Measurements from ENCODE around the gene DPAGT1. TPM values are rescaled to one million over a fixed set of nuclear protein-coding genes. Genes with fewer than 3 reads are reported as not detected.
"Not testable (repeated sequence)": the region's sequence is repeated elsewhere in the genome, so short reads cannot be mapped to it uniquely, and the experiment has no call there.

The DPAGT1 gene
- total RNA-seq, 2 experiments from 2014 or later, result 52.2 to 53.1 TPM

DNA sequence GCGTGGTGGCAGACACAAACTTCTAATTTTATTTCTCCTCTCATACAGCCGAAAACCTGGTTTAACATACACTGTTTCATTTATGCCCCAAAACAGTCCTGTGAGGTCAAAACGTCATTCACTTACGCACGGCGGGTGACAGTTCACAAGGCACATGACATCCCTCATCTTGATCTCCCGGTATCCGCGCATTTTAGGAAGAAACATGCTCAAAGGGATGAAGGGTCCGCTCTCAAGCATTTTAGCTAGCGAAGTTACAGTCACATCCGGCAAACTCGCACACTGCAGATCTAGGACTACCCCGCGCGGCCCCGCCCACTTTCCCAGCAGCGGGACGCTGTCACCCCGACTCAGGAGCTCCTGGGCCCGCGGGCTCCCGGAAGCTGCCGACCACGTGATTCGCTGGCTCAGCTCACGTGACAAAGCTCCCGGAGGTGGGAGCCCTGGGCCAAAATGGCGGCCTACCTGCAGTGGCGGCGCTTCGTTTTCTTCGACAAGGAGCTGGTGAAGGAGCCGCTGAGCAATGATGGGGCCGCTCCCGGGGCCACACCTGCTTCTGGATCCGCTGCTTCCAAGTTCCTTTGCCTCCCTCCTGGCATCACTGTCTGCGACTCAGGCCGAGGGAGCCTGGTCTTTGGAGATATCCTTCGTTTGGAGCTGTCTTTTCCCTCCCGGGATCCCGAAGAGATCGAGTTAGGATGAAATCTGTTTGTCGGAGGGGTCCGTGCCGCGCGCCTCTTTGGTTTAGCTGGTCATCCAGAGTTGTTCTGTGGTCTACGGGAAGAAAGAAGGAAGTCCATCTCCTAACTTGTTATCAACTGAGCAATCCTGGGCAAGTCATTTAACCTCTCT lies 34.1 kb downstream of the DPAGT1 start, which contains the start of gene VPS11:
VPS11 (plus strand) TSS at position 448 of the 852 bp plus-strand sequence; CDS start at position 454, 6 bp downstream.
- CTCF ChIA-PET, result interaction anchor here (0.7 to 2.2 kb wide), 12 partner anchors 12 to 289 kb away, joined by 3 to 13 read pairs (median 4); partner anchors contain the start of gene HMBS
- no peaks in the 10 kb centered on the region for H3K9me3 Mint-ChIP-seq
- intact Hi-C loops (cut with micrococcal nuclease), result loop anchor here (1.0 kb wide), 8 partner anchors 10 to 217 kb away; partner anchors contain the start of genes DPAGT1, HYOU1, NLRX1 and RPS25
- peaks cover 37% of the 10 kb centered on the region for H3K4me1 Mint-ChIP-seq (ENCODE audit: low read depth)
- peak; percentile 99 for DNase-seq
- H3K36me3 Mint-ChIP-seq (ENCODE audit: low read depth), result peaks cover 5% of the 10 kb centered on the region
- peak within 1 kb of the TSS; percentile 91 for H3K4me3 Mint-ChIP-seq
- no peaks in the 10 kb centered on the region for H3K27me3 Mint-ChIP-seq (ENCODE audit: low read depth)
- peak within 1 kb of the TSS; percentile 96 for H3K27ac Mint-ChIP-seq

GRCh38 chr11:119065369-119065768 lies 36.3 kb downstream of the DPAGT1 start:
- no peaks in the 10 kb centered on the region for H3K9me3 Mint-ChIP-seq
- H3K27me3 Mint-ChIP-seq (ENCODE audit: low read depth), result no peaks in the 10 kb centered on the region
- intact Hi-C loops (cut with micrococcal nuclease), result loop anchor here (1.0 kb wide), 2 partner anchors 132 to 258 kb away; no protein-coding TSS in a partner anchor
- peaks cover 5% of the 10 kb centered on the region for H3K36me3 Mint-ChIP-seq (ENCODE audit: low read depth)
- H3K27ac Mint-ChIP-seq, result peak overlapping the region; percentile 3
- DNase-seq, result peak; percentile 70
- H3K4me3 Mint-ChIP-seq, result no peak overlapping the region
- H3K4me1 Mint-ChIP-seq (ENCODE audit: low read depth), result peaks cover 40% of the 10 kb centered on the region
- CTCF ChIA-PET, result interaction anchor here (0.7 to 1.1 kb wide), 4 partner anchors 9 to 44 kb away, joined by 3 to 4 read pairs (median 3); no protein-coding TSS in a partner anchor

DNA sequence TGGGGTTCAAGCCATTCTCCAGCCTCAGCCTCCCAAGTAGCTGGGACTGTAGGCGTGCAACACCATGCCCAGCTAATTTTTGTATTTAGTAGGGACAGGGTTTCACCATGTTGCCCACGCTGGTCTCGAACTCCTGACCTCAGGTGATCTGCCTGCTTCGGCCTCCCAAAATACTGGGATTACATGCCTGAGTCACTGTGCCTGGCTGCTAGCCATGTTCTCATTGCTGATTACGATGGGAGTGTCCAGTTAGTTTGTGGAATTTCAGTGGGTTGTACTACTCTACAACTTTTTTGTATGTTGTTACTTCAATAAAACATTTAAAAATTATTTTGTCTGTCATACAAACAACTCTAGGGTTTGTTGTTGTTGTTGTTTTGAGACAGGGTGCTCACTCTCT lies 38.9 kb downstream of the DPAGT1 start:
- peaks cover 2% of the 10 kb centered on the region for H3K36me3 Mint-ChIP-seq (ENCODE audit: low read depth)
- H3K27ac Mint-ChIP-seq, result no peak overlapping the region
- intact Hi-C loops (cut with micrococcal nuclease), result no loop called here

GRCh38 chr11:119061256-119061655 lies 40.4 kb downstream of the DPAGT1 start:
- DNase-seq, result no peak
- intact Hi-C loops (cut with micrococcal nuclease), result no loop called here
- no peak overlapping the region for H3K27ac Mint-ChIP-seq
- peaks cover 30% of the 10 kb centered on the region for H3K4me1 Mint-ChIP-seq (ENCODE audit: low read depth)
- CTCF ChIA-PET, result interaction anchor here (1.1 kb wide), 1 partner anchor 30 kb away, joined by 3 read pairs; no protein-coding TSS in a partner anchor
- H3K36me3 Mint-ChIP-seq (ENCODE audit: low read depth), result peaks cover 3% of the 10 kb centered on the region
- no peak overlapping the region for H3K4me3 Mint-ChIP-seq
- H3K9me3 Mint-ChIP-seq, result no peaks in the 10 kb centered on the region
- no peaks in the 10 kb centered on the region for H3K27me3 Mint-ChIP-seq (ENCODE audit: low read depth)

More for the DNA sequence above, 38.9 kb downstream of the DPAGT1 start:
- H3K4me1 Mint-ChIP-seq (ENCODE audit: low read depth), result peaks cover 34% of the 10 kb centered on the region
- no peak for DNase-seq
- no peak overlapping the region for H3K4me3 Mint-ChIP-seq
- H3K9me3 Mint-ChIP-seq, result no peaks in the 10 kb centered on the region
- H3K27me3 Mint-ChIP-seq (ENCODE audit: low read depth), result no peaks in the 10 kb centered on the region
- CTCF ChIA-PET, result interaction anchor here (0.9 kb wide), 2 partner anchors 44 to 203 kb away, joined by 4 read pairs; no protein-coding TSS in a partner anchor

GRCh38 chr11:119059128-119059527 lies 42.5 kb downstream of the DPAGT1 start:
- intact Hi-C loops (cut with micrococcal nuclease); H3K4me3 Mint-ChIP-seq; CTCF ChIA-PET; DNase-seq; H3K27me3 Mint-ChIP-seq (ENCODE audit: low read depth); H3K27ac Mint-ChIP-seq; H3K9me3 Mint-ChIP-seq: not testable (repeated sequence)
- peaks cover 12% of the 10 kb centered on the region for H3K36me3 Mint-ChIP-seq (ENCODE audit: low read depth)
- peaks cover 37% of the 10 kb centered on the region for H3K4me1 Mint-ChIP-seq (ENCODE audit: low read depth)

- Mint-ChIP-seq H3K9me3 (no peaks in the 10 kb centered on the region), H3K4me3 (peak within 1 kb of the TSS; percentile 98), H3K4me1 (ENCODE audit: low read depth) (peaks cover 53% of the 10 kb centered on the region), H3K27ac (peak within 1 kb of the TSS; percentile 95), H3K27me3 (ENCODE audit: low read depth) (no peaks in the 10 kb centered on the region), H3K36me3 (ENCODE audit: low read depth) (peaks cover 27% of the 10 kb centered on the region)
- DNase-seq, result peak; percentile 99
- CTCF ChIA-PET, result interaction anchor here (0.6 to 1.7 kb wide), 11 partner anchors 8 to 367 kb away, joined by 3 to 13 read pairs (median 3); partner anchors contain the start of genes DPAGT1 and VPS11
- intact Hi-C loops (cut with micrococcal nuclease), result loop anchor here (1.0 to 2.0 kb wide), 11 partner anchors 10 to 266 kb away; partner anchors contain the start of genes CBL, CENATAC, DPAGT1 and HINFP
These were observed 44.5 kb downstream of the DPAGT1 start, which contains the start of gene HYOU1 for GRCh38 chr11:119057000-119057769. TSS of gene HYOU1 (minus strand) at chr11:119057205. CDS start at chr11:119056160, 1,045 bp downstream.

- no peaks in the 10 kb centered on the region for H3K9me3 Mint-ChIP-seq
- CTCF ChIA-PET, result interaction anchor here (0.6 to 1.7 kb wide), 13 partner anchors 8 to 366 kb away, joined by 3 to 13 read pairs (median 3); partner anchors contain the start of genes DPAGT1 and VPS11
- H3K36me3 Mint-ChIP-seq (ENCODE audit: low read depth), result peaks cover 32% of the 10 kb centered on the region
- no peaks in the 10 kb centered on the region for H3K27me3 Mint-ChIP-seq (ENCODE audit: low read depth)
- intact Hi-C loops (cut with micrococcal nuclease), result loop anchor here (2.0 kb wide), 5 partner anchors 38 to 266 kb away; partner anchors contain the start of genes CBL and HINFP
- H3K4me1 Mint-ChIP-seq (ENCODE audit: low read depth), result peaks cover 59% of the 10 kb centered on the region
- H3K27ac Mint-ChIP-seq, result peak overlapping the region; percentile 95
- peak; percentile 64 for DNase-seq
- H3K4me3 Mint-ChIP-seq, result peak overlapping the region; percentile 98
These were observed 45.1 kb downstream of the DPAGT1 start for GRCh38 chr11:119056421-119056999.

DNA sequence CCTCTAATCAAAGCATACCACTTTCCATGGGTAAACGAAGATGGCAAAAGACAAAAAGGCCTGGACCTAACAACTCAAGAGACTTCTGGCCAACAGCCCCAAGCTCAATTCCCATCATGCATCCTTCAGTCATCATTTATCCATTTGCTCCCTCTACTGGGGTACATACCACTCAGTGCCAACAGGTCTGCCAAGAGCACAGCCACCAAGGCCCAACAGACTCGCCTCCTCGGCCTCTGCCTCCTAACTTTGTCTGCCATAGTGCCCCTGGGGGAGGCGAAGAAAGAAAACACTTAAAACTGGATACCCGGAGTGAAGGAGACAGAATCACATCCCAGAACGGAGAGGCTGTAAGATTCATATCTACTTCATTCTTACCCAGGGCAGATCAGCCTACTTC lies 45.8 kb downstream of the DPAGT1 start:
- H3K36me3 Mint-ChIP-seq (ENCODE audit: low read depth), result peaks cover 38% of the 10 kb centered on the region
- no peaks in the 10 kb centered on the region for H3K27me3 Mint-ChIP-seq (ENCODE audit: low read depth)
- CTCF ChIA-PET, result interaction anchor here (0.6 to 1.7 kb wide), 11 partner anchors 9 to 366 kb away, joined by 3 to 13 read pairs (median 3); partner anchors contain the start of gene VPS11
- intact Hi-C loops (cut with micrococcal nuclease), result loop anchor here (2.0 kb wide), 5 partner anchors 39 to 267 kb away; partner anchors contain the start of genes CBL and HINFP
- H3K4me3 Mint-ChIP-seq, result peak overlapping the region; percentile 98
- H3K27ac Mint-ChIP-seq, result peak overlapping the region; percentile 71
- H3K4me1 Mint-ChIP-seq (ENCODE audit: low read depth), result peaks cover 59% of the 10 kb centered on the region
- no peaks in the 10 kb centered on the region for H3K9me3 Mint-ChIP-seq
- DNase-seq, result no peak

DNA sequence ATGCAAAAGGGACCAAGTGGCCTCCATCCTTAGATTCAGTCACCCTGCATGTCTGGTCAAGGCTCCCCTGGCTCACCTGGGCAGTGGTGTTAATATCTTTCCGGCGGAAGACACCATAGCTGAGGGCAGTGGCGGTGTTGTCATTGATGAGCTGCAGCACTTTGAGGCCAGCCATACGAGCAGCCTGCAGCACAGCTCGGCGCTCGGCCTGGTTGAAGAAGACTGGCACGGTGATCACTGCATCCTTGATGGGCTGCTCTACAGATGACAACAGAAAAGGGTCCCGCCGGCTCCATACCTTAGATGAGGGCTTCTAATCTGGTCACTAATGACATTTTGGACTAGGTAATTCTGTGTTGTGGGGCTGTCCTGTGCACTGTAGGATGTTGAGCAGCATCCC lies 47.2 kb downstream of the DPAGT1 start:
- Mint-ChIP-seq H3K4me1 (ENCODE audit: low read depth) (peaks cover 59% of the 10 kb centered on the region), H3K4me3 (peak overlapping the region; percentile 41), H3K27me3 (ENCODE audit: low read depth) (no peaks in the 10 kb centered on the region), H3K27ac (peak overlapping the region; percentile 24), H3K9me3 (no peaks in the 10 kb centered on the region), H3K36me3 (ENCODE audit: low read depth) (peaks cover 46% of the 10 kb centered on the region)
- intact Hi-C loops (cut with micrococcal nuclease), result no loop called here
- CTCF ChIA-PET, result interaction anchor here (0.6 to 1.4 kb wide), 2 partner anchors 45 to 621 kb away, joined by 3 read pairs; no protein-coding TSS in a partner anchor
- no peak for DNase-seq

DNA sequence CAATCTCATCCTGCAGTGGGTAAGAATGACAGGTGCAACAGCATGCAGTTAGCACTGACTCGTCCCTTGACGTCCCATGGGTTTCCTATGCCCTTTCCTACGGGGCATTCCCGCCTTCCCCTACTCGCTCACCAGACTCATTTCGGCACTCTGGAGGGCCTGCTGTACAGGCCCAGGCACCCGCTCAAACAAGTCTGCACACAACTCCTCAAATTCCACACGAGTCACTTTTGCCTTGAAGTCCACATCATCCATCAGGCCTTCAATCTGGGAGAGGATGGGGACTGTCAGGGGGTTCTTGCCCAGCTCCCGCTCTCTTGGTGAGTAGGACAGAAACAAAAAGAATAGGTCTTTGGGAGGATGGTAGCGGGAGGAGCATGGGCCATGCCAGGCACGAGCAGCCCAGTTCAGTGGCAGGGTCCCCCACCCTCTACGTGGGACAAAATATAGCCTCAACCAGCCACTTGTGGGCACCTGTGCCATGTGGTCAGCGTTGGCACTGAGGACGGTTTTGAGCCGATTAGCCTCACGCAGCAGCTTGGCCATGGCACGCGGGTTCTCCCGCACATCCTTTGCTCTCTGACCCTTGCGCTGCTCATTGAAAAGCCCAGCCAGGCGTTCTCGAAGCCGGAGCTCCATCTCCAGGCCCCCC lies 49.4 kb downstream of the DPAGT1 start:
- intact Hi-C loops (cut with micrococcal nuclease), result no loop called here
- Mint-ChIP-seq H3K36me3 (ENCODE audit: low read depth) (peaks cover 58% of the 10 kb centered on the region), H3K4me3 (no peak overlapping the region), H3K4me1 (ENCODE audit: low read depth) (peaks cover 46% of the 10 kb centered on the region), H3K27me3 (ENCODE audit: low read depth) (no peaks in the 10 kb centered on the region), H3K27ac (peak overlapping the region; percentile 54), H3K9me3 (no peaks in the 10 kb centered on the region)
- CTCF ChIA-PET, result no interaction called here
- no peak for DNase-seq
